Activated B cell treated with CpG ODN at 0.5 μM for 24 hours (primary cell): ENCODE measurements around the gene DAW1. TPM values are rescaled to one million over a fixed set of nuclear protein-coding genes. Genes with fewer than 3 reads are reported as not detected.

Experiments used
- ATAC-seq: fragments of 200-7000 bp; cut with Tn5 transposase; one replicate; pipeline ENCODE4 v1.10.0; 2021; ENCODE audit warnings: low read depth, mild to moderate bottlenecking, moderate library complexity
- CTCF ChIA-PET: fragments of 350-600 bp; sonication (Branson Sonifier 250); formaldehyde crosslinking; loops from one replicate; lab custom pipeline; 2021; ENCODE audit warnings: antibody characterized with exemption; lab: Charles Lee
- POLR2A ChIA-PET: fragments of 350-600 bp; sonication (Branson Sonifier 250); formaldehyde crosslinking; loops from one replicate; lab custom pipeline; 2021; ENCODE audit warnings: antibody characterized with exemption; lab: Charles Lee
- DNase-seq: peaks from one replicate; pipeline ENCODE4 v3.0.0; 2022
- H3K27ac Mint-ChIP-seq: one replicate; pipeline ENCODE4 v1.8.0; 2020; ENCODE audit warnings: mixed read lengths
- H3K27me3 Mint-ChIP-seq: one replicate; pipeline ENCODE4 v1.8.0; 2021; ENCODE audit warnings: mixed read lengths
- H3K36me3 Mint-ChIP-seq: one replicate; pipeline ENCODE4 v1.8.0; 2021; ENCODE audit warnings: low read depth, mixed read lengths
- H3K4me1 Mint-ChIP-seq: one replicate; pipeline ENCODE4 v1.8.0; 2021; ENCODE audit warnings: mixed read lengths
- H3K4me3 Mint-ChIP-seq: one replicate; pipeline ENCODE4 v1.8.0; 2020; ENCODE audit warnings: mild to moderate bottlenecking, mixed read lengths
- H3K9me3 Mint-ChIP-seq: one replicate; pipeline ENCODE4 v1.8.0; 2020; ENCODE audit warnings: mixed read lengths
- CTCF ChIP-seq: fragments of 200-600 bp; IDR thresholded peaks from one replicate; pipeline ENCODE4 v1.8.0; 2022; ENCODE audit warnings: antibody characterized with exemption, mild to moderate bottlenecking
- intact Hi-C: fragments of 100-400 bp; cut with micrococcal nuclease; formaldehyde crosslinking; loops from one replicate; pipeline ENCODE4 v1.15.1; 2024
- total RNA-seq: library from RNA; stranded (reverse); gene quantifications from 2 replicates; pipeline ENCODE4 v1.2.3, GENCODE V29; 2022

DAW1 gene
- total RNA-seq, 1 donor from 2014 or later: not detected

GRCh38 chr2:227942021-227942420 lies 70.6 kb downstream of the DAW1 start:
- no peak for TF ChIP-seq CTCF
- ATAC-seq: no peak
- Mint-ChIP-seq H3K27me3 (peaks cover 2% of the 10 kb centered on the region), H3K4me3 (no peak overlapping the region), H3K27ac (no peak overlapping the region), H3K36me3 (no peaks in the 10 kb centered on the region), H3K4me1 (no peaks in the 10 kb centered on the region), H3K9me3 (peaks cover 3% of the 10 kb centered on the region)
- POLR2A ChIA-PET: interaction anchor here (0.6 kb wide), 1 partner anchor 30 kb away, joined by 3 read pairs; no protein-coding TSS in a partner anchor
- intact Hi-C loops: no loop called here
- no peak for DNase-seq
- CTCF ChIA-PET: no interaction called here

GRCh38 chr2:227942965-227943364 lies 71.5 kb downstream of the DAW1 start:
- ATAC-seq (no peak), DNase-seq (no peak)
- Mint-ChIP-seq H3K36me3 (no peaks in the 10 kb centered on the region), H3K4me3 (no peak overlapping the region), H3K27ac (no peak overlapping the region), H3K4me1 (no peaks in the 10 kb centered on the region), H3K27me3 (peaks cover 2% of the 10 kb centered on the region), H3K9me3 (peaks cover 3% of the 10 kb centered on the region)
- intact Hi-C loops: no loop called here
- no peak for TF ChIP-seq CTCF
- ChIA-PET POLR2A (no interaction called here), CTCF (no interaction called here)

GRCh38 chr2:227960317-227960716 lies 88.9 kb downstream of the DAW1 start:
- ChIA-PET CTCF (no interaction called here), POLR2A (no interaction called here)
- TF ChIP-seq CTCF: no peak
- DNase-seq: no peak
- no peaks in the 10 kb centered on the region for H3K36me3 Mint-ChIP-seq
- no peak overlapping the region for H3K27ac Mint-ChIP-seq
- intact Hi-C loops: no loop called here
- ATAC-seq: no peak
- no peaks in the 10 kb centered on the region for H3K9me3 Mint-ChIP-seq
- no peak overlapping the region for H3K4me3 Mint-ChIP-seq
- H3K27me3 Mint-ChIP-seq: no peaks in the 10 kb centered on the region
- H3K4me1 Mint-ChIP-seq: no peaks in the 10 kb centered on the region

- H3K27me3 Mint-ChIP-seq: no peaks in the 10 kb centered on the region
- no peak for DNase-seq
- intact Hi-C loops: no loop called here
- H3K9me3 Mint-ChIP-seq: no peaks in the 10 kb centered on the region
- no peak overlapping the region for H3K27ac Mint-ChIP-seq
- H3K36me3 Mint-ChIP-seq: no peaks in the 10 kb centered on the region
- no peak for TF ChIP-seq CTCF
- H3K4me3 Mint-ChIP-seq: no peak overlapping the region
- no peak for ATAC-seq
- no peaks in the 10 kb centered on the region for H3K4me1 Mint-ChIP-seq
- CTCF ChIA-PET: no interaction called here
- POLR2A ChIA-PET: no interaction called here
Measured at GRCh38 chr2:227971619-227972230, 100.3 kb downstream of the DAW1 start.

GRCh38 chr2:227973241-227973640 lies 101.8 kb downstream of the DAW1 start:
- TF ChIP-seq CTCF: no peak
- H3K27ac Mint-ChIP-seq: no peak overlapping the region
- no peaks in the 10 kb centered on the region for H3K9me3 Mint-ChIP-seq
- no peak for ATAC-seq
- intact Hi-C loops: no loop called here
- ChIA-PET POLR2A (no interaction called here), CTCF (no interaction called here)
- H3K27me3 Mint-ChIP-seq: no peaks in the 10 kb centered on the region
- H3K36me3 Mint-ChIP-seq: no peaks in the 10 kb centered on the region
- H3K4me1 Mint-ChIP-seq: no peaks in the 10 kb centered on the region
- DNase-seq: no peak
- no peak overlapping the region for H3K4me3 Mint-ChIP-seq

Other genes with a start within 250 kb of the DAW1 start
- gene SCYGR5, start 204.8 kb upstream of the DAW1 start, total RNA-seq: not detected in 2 replicates
- not detected in 2 replicates for gene SLC19A3, start 153.6 kb upstream of the DAW1 start, total RNA-seq
- not detected in 2 replicates for gene SCYGR6, start 146.9 kb upstream of the DAW1 start, total RNA-seq
- not detected in 2 replicates for gene SCYGR7, start 143.3 kb upstream of the DAW1 start, total RNA-seq
- not detected in 2 replicates for gene SCYGR8, start 125.7 kb upstream of the DAW1 start, total RNA-seq
- gene CCL20, start 57.8 kb upstream of the DAW1 start, total RNA-seq: not detected in 2 replicates